ENCODE measurements around the gene SKA3.
A peak's percentile ranks its signal among the peaks of the same experiment; 100 is the strongest.
"Not testable (repeated sequence)": the region's sequence is repeated elsewhere in the genome, so short reads cannot be mapped to it uniquely, and the experiment has no call there.

Gene SKA3

DNA sequence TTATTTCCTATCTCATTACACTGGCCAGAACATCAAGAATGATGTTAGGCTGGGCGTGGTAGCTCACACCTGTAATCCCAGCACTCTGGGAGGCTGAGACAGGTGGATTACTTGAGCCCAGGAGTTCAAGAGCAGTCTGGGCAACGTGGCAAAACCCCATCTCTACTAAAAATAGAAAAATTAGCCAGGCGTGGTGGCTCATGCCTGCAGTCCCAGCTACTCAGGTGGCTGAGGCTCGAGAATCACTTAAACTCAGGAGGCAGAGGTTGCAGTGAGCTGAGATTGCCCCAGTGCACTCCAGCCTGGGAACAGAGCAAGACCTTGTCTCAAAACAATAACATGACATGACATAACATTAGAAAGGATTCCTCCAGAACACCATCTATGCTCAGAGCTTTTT is 10.7 kb downstream of the SKA3 start:
- DNase-seq (ENCODE audit: low read depth), result not testable (repeated sequence)

DNA sequence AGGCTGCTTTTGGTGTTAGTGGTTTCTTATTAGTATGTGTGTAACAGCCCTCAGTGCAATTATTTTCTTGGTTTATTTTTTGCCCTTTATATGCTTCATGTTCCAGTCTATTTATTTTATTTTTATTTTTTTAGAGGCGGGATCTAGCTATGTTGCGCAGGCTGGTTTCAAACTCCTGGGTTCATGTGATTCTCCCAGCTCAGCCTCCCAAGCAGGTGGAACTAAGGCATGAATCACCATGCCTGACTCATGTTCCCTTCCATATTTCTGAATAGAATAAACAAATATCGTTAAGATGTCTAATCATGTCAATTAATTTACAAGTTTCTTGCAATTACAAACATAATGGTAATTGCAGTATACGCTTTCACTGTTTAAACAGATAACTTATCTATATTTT is 11.7 kb downstream of the SKA3 start:
- no peak for DNase-seq (ENCODE audit: low read depth)

DNA sequence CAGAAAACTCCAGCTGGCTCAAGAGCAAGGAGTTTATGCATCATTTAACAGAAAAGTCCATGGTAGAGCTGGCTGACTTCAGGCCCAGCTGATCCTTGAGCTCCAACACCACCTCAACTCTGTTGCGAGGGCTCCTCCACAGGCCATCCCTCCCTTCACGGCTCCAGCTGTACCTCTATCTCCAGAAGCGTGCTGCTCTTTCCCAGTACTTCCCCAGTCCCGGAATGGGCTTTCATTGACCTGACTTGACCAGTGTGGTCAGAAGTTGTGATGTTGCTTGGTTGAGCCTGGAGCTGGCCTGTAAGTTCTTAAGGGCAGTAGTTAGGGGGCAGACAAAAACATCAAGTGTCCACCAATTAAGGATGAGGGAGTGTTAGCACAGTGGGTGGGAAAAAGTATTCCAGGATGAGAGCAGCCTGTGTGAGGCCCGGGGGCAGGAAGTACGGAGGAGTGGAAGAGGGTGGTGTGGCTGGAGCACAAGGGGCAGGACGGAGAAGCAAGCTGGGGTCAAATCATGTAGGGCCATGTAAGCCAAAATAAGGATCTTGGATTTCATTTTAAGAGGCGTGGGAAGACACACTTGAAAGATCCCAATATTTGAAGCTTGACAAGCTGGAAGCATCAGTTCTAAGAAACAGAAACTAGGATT is 24.0 kb downstream of the SKA3 start:
- no peak for DNase-seq (ENCODE audit: low read depth)

DNA sequence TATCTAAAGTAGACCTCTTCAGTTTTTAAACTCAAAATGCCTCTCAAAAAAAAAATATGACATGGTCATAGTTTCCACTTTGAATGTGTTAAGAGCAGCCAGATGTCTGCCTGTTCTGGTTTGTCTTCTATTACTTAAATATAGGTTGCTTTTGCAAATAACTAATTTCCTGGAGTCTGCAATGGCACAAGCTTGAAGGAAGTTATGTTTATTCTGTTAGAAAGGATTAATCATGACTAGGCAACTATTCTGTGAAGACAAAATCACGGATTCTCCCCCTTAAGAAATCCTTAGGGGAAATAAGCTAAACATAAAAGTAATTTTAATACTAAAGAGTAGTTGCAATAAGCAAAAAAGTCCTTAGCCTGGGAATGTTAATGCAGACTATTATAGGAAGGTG is 26.3 kb downstream of the SKA3 start:
- DNase-seq (ENCODE audit: low read depth), result no peak

DNA sequence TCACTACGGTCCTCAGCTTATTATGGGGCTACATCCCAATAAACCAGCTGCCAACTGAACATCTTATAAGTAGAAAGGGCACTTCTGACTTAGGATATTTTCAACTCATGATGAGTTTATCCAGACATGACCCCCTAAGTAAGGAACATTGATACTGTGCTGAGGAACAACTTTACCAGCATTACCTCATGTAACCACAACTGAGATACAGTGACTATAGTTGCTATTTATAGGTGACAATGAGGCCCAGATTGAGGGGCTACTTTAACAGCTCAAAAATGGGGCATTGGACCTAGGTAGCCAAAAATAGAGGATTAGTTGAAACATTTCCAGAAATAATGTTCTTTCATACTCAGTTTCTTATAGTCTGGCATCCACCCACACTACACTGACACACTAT is 26.8 kb downstream of the SKA3 start:
- DNase-seq (ENCODE audit: low read depth), result no peak

DNA sequence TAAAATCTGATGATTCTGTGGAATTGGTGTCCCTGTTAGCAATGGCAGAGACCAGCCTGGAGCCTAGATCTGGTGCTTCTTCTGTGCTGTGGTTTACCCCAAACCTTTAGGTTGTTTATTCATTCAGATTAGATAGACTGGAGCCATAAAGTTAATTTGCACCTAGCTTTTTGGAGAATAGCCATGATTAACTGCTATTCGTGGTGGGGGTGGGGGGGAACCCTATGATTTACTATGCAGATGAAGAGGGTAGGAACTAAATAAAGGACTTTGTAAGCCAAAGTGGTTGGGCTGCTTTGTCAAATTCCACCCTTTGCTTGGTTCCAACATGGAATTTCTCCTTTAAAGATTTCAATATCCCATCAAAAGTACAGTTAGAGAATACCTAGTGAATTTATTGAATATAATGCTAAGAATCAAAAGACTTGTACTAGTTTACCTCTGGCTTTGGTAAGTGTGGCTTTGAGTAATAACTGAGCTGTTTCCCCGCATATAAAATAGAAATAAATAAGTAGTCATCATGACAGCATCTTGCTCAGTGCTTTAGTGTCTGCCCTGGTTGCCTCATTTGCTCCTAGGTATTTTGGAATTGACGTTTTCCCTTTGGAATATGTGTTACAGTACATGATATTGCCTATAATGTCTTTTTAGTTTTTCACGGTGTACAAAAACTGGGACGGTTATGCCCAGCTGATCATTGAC is 27.6 kb downstream of the SKA3 start:
- no peak for DNase-seq (ENCODE audit: low read depth)

DNA sequence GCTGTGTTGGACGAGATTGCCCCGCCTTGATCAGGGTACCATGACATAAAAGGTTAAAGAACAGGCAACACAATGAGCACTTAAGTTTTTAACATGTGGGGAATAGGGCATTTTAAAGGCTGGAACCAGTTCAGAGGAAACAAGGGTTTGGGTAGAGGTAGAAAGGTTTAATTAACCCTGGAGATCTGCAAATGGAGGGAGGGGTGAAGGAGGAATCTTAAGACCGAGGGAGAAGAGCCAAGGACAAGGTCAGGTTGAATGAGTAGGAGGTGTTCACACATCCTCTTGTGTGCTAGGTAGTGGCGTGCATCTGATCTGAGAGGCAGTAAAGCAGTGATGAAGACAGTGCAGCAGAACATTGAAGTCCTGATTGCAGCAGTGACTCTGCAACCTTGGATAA is 28.5 kb downstream of the SKA3 start:
- DNase-seq (ENCODE audit: low read depth), result no peak

DNA sequence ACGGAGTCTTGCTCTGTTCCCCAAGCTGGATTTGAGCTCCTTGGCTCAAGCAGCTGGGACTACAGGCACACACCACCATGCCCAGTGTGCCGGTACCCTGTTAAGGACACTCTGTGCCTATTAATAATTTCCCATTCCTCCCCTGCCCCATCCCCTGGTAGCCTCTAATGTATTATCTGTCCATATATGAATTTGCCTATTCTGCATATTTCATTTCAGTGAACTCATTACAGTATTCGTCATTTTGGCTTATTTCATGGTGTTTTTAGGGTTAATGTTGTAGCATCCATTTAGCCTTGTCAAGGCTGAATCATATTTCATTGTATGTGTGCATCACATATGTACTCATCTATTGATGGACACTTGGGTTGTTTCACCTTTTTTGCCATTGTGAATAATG is 33.6 kb downstream of the SKA3 start:
- DNase-seq (ENCODE audit: low read depth), result no peak

DNA sequence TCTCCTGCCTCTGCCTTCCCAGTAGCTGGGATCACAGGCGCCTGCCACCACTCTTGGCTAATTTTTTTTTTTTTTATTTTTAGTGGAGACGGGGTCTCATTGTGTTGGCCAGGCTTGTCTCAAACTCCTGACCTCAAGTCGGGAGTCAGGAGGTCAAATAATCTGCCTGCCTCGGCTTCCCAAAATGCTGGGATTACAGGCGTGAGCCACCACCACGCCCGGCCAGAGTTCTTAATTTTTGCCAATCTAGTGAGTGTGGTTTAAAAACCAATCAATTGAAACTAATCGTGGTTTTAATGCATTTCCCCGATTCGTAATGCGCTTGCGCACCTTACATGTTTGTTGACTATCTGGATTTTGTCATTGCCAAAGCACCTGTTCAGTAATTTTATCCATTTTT is 37.0 kb downstream of the SKA3 start:
- no peak for DNase-seq (ENCODE audit: low read depth)

DNA sequence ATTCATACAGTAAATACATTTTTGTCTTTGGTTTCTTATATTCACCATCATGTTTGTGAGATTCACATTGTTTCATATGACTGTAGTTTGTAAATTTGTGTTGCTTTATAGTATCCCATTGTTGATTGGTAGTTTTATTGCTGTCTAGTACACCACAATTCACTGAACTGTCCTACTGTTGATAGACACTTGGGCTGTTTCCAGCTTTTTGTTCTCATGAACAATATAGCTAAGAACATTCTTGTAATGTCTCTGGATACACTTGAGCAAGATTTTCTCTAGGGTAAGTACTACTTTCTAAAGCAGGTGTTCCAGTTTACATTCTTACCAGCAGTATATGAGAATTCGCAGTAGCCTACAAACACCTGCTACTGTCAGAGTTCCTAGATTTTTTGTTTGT is 37.8 kb downstream of the SKA3 start:
- DNase-seq (ENCODE audit: low read depth), result no peak

DNA sequence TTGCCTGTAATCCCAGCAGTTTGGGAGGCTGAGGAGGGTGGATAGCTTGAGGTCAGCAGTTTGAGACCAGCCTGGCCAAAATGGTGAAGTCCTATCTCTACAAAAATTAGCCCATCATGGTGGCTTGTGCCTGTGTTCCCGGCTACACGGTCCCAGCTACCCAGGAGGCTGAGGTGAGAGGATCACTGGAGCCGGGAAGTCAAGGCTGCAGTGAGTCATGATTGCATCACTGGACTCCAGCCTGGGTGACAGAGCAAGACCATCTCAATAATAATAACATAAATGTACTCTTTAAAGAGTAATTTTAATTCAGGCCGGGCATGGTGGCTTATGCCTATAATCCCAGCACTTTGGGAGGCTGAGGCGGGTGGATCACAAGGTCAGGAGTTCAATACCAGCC is 38.7 kb downstream of the SKA3 start:
- peak; percentile 11 for DNase-seq (ENCODE audit: low read depth)

DNA sequence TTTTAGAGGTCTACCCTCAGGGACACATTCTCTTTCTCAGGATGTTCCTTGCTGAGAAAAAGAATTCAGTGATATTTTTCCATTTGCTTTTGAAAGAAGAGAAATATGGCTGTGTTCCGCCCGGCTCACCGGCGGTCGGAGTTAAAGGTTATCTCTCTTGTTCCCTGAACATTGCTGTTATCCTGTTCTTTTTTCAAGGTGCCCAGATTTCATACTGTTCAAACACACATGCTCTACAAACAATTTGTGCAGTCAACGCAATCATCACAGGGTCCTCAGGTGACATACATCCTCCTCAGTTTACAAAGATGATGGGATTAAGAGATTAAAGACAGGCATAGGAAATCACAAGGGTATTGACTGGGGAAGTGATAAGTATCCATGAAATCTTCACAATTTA is 40.5 kb downstream of the SKA3 start:
- DNase-seq (ENCODE audit: low read depth), result not testable (repeated sequence)

DNA sequence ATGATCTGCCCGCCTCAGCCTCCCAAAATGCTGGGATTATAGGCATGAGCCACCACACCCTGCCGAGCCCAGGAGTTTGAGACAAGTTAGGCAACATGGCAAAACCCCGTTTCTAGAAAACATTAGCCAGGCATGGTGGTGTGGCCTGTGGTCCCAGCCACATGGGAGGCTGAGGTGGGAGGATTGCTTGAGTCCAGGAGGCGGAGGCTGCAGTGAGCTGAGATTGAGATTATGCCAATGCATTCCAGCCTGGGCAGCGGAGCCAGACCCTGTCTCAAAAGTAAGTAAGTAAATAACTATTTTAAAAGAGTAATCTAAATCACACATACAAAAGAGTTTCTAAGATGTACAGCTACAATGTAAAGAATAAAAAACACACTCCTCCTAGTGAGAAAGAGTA is 41.9 kb downstream of the SKA3 start:
- DNase-seq (ENCODE audit: low read depth), result no peak

DNA sequence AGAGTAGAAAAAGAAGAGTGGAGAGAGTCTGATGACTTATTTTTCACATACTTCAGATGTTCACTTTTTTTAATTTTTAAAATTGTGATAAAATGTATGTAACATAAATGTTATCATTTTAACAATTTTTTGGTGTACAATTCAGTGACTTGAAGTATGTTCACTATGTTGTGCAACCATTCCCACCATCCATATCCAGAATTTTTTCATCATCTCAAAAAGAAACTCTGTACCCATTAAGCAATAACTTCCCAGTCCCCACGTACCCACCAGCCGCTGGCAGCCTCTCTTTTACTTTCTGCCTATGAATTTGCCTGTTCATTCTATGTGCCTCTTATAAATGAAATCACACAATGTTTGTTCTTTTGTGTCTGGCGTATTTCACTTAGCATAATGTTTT is 43.3 kb downstream of the SKA3 start:
- no peak for DNase-seq (ENCODE audit: low read depth)

DNA sequence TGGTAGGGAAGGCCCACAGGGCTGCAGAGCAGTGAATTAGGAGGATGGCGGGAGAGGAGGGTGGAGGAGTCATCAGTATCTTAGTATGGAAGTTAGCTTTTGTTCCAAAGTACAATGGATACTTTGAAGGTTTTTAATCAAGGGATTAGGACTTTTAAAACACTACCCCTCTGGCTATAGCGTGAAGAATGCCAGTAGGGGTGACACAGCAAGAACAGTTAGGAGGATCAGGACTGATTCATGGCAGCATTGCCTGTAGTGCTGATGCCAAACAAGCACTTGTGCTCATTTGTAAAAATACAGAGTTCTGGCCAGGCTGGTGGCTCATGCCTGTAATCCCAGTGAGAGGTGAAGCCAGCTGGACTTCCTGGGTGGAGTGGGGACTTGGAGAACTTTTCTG is 46.2 kb downstream of the SKA3 start:
- DNase-seq (ENCODE audit: low read depth), result no peak

DNA sequence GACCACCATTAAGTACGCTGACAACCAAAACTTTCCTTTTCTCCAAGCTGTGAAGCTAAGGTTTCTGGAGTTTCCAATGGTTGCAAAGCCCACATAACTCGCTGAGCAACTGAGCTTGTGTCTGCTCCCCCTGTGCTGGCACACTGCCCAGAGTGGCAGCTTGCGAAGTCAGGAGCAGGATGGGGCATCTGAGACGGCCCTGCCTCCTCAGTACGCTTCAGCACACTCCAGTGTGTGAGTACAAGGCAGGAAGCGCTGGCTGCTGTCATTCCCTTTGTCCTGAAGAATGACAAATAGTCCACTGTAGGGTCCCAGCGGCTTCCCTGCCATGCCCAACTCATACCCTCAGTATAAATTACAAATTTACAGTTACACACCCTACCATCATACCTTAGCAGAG is 51.5 kb downstream of the SKA3 start:
- no peak for DNase-seq (ENCODE audit: low read depth)

DNA sequence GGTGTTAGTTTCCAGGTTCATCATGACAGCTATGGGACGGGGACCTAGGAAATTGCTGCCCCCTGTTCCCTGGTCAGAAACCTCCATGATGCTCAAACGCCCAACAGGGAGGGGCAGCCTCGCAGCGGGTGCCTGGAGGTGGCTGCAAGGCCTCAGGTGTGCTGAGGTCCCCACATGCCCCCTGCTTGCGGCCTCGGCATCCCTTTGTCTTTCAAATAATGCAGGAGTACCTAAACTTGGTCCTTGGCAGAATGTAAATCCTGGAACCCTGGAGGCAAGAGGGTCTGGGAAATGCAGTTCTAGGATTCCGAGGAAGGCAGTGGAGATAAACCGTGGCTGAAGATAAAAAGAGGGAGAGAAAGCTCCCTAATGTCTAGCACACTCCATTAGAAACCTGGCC is 52.4 kb downstream of the SKA3 start:
- no peak for DNase-seq (ENCODE audit: low read depth)

DNA sequence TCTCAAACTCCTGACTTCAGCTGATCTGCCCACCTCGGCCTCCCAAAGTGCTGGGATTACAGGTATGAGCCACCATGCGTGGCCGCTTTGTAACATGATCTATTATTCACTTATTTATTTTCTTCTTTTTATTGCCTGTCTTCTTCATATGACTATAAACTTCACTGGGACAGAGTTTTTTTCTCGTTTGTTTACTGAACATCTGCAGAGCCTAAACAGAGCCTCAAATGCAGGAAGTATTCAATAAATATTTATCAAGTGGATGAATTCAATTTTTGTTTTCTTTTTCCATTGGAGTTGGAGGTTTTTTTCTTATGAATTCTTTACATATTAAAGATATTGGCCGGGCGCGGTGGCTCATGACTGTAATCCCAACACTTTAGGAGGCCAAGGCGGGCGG is 54.7 kb downstream of the SKA3 start:
- no peak for DNase-seq (ENCODE audit: low read depth)

DNA sequence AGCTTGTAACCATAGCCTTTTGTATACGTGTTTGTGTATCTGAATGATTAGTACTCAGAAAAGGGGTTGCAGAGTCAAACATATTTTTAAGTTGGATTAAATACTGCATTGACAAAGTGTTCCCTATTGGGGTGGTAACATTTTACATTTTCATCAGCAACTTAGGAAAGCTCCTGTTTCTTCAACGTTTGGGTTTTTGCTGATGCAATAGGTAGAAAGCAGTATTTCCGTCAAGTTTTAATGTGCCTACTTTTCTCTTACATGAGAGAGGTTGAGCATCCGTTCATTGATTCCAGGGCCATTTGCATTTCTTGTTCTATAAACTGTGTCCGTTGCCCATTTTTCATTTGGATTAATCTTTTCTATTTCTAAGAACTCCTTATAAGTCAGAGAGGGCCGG is 56.2 kb downstream of the SKA3 start:
- no peak for DNase-seq (ENCODE audit: low read depth)

DNA sequence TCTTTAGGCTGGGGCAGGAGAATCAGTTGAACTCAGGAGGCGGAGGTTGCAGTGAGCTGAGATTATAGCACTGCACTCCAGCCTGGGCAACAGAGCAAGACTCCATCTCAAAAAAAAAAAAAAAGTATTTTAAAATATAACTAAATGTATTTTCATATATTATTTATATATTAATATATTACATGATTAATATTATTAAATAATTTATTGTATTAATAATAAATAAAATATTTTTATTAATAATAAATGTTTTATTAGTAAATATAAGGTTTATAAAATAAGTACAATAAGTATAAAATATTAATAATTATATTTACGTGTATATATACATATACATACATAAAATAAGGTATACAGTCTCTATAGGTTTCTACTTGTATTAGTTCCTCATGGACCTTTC is 56.8 kb downstream of the SKA3 start:
- no peak for DNase-seq (ENCODE audit: low read depth)

DNA sequence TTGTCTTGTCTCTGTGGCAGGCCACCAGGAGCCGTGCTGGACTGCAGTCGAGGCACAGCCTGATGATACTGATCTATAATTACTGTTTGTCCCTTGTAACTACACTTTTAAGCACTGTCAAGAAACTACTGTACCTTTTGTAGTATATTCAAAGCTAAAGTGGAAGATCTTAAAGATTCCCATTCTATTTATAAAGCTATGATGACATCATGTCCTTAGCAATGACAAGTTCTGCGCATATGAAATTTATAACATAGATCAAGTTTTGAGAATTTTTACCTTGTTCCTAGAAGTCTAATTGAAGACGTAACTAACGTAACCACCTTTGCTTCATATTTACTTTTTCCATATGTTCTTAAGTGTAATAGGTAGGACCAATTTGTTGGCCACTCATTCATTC is 58.2 kb downstream of the SKA3 start:
- DNase-seq (ENCODE audit: low read depth), result no peak

DNA sequence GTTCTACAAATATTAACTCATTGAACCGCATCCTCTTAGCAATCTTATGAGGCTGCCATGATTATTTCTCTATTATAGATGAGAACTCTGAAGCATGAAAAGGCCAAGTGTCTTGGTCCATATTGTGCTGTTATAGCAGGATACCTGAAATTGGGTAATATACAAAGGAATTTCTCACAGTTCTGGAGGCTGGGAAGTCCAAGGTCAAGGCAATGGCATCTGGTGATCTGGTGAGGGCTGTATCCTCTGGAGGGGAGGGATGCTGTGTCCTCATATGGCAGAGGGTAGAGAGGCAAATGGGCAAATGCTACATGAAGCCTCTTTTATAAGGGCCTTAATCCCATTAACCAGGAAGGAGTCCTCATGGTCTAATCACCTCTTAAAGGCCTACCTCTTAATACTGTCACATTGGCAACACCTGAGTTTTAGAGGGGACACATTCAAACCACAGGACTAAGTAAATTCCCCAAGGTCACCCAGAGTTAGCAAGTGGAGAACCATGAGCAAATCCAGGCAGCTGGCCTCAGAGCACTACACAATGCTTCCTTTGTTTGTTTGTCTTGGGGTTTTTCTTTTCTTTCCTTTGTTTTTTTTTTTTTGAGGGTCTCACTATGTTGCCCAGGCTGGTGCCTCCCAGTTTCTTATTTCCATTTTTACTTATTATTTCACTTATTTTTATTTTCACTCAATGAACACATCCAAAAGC is 59.1 kb downstream of the SKA3 start:
- DNase-seq (ENCODE audit: low read depth), result no peak

DNA sequence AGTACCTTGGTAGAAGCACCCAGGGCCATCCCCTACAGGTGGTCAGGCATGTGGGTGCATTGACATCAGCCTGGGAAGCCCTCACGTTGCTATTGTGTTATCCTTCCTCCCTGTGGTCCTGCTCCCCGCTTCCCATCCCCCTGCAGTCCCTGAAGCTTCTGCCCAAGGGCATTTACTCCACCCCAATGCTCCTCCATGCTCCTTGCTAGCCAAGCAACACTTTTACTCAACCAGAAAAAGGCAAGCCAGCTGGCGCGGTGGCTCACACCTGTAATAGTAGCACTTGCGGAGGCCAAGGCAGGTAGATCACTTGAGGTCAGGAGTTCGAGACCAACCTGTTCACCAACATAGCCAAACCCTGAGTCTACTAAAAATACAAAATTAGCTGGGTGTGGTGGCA is 60.2 kb downstream of the SKA3 start:
- no peak for DNase-seq (ENCODE audit: low read depth)

DNA sequence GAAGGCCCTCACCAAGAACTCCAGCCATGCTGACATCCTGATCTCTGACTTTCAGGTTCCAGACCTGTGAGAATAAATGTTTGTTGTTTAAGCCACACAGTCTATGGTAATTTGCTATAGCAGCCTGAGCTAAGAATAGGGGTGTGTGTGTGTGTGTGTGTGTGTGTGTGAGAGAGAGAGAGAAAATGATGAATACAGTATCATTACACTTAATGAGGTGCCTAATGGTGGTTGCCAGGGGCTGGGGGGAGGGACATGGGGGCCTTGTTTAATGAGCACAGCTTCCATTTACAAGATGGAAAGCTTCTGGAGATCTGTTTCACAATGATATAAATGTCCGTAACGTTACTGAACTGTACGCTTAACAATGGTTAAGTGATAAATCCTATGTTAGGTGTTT is 61.1 kb downstream of the SKA3 start:
- no peak for DNase-seq (ENCODE audit: low read depth)

Data from non-pigmented ciliary epithelial cell (primary cell).